HG02642 (cell line): Measurements from ENCODE around the gene SDR39U1.

Source experiments
- ATAC-seq: cut with Tn5 transposase; IDR thresholded peaks from one replicate; pipeline ENCODE4 v1.9.1; 2021; ENCODE audit warnings: mild to moderate bottlenecking; ENCODE audit not compliant: unreplicated experiment, poor library complexity

The SDR39U1 gene

GRCh38 chr14:24415421-24416253, 26.9 kb downstream of the SDR39U1 start:
- ATAC-seq, result no peak

- no peak for ATAC-seq
These were observed 27.7 kb downstream of the SDR39U1 start for GRCh38 chr14:24414732-24415420.

GRCh38 chr14:24414077-24414476, 28.5 kb downstream of the SDR39U1 start:
- no peak for ATAC-seq

- no peak for ATAC-seq
These were observed 30.9 kb downstream of the SDR39U1 start for GRCh38 chr14:24411443-24412389.

- no peak for ATAC-seq
These were observed 32.6 kb downstream of the SDR39U1 start for GRCh38 chr14:24409956-24410355.

- ATAC-seq, result no peak
These were observed 33.4 kb downstream of the SDR39U1 start for GRCh38 chr14:24409192-24409591.

GRCh38 chr14:24408764-24409163, 33.8 kb downstream of the SDR39U1 start:
- ATAC-seq, result no peak

- no peak for ATAC-seq
These were observed 34.8 kb downstream of the SDR39U1 start for GRCh38 chr14:24407608-24408325.

- no peak for ATAC-seq
These were observed 36.2 kb downstream of the SDR39U1 start for GRCh38 chr14:24406416-24406815.

- ATAC-seq, result no peak
These were observed 37.8 kb downstream of the SDR39U1 start for GRCh38 chr14:24404814-24405213.

- ATAC-seq, result no peak
These were observed 39.1 kb downstream of the SDR39U1 start for GRCh38 chr14:24403294-24403998.

GRCh38 chr14:24401810-24402702, 40.5 kb downstream of the SDR39U1 start:
- ATAC-seq, result no peak

- ATAC-seq, result no peak
These were observed 42.4 kb downstream of the SDR39U1 start for GRCh38 chr14:24399999-24400718.

- ATAC-seq, result no peak
These were observed 43.1 kb downstream of the SDR39U1 start for GRCh38 chr14:24399447-24399822.

GRCh38 chr14:24398653-24399446, 43.7 kb downstream of the SDR39U1 start, which contains the start of gene NYNRIN:
NYNRIN (plus strand) TSS chr14:24399003; CDS start chr14:24399247, 244 bp downstream.
- no peak for ATAC-seq

- ATAC-seq, result no peak
These were observed 44.3 kb downstream of the SDR39U1 start for GRCh38 chr14:24398293-24398652.
